HEK293 (cell line): ENCODE measurements around the gene TLDC2.
A peak's percentile ranks its signal among the peaks of the same experiment; 100 is the strongest.

Experiments used
- CTCF ChIA-PET: fragments of 350-600 bp; formaldehyde crosslinking; extraction: SDS; loops from one replicate; lab custom pipeline; 2021; ENCODE audit warnings: antibody characterized with exemption; lab: Yijun Ruan, JAX
- POLR2A ChIA-PET: fragments of 300-600 bp; formaldehyde crosslinking; extraction: SDS; loops from one replicate; lab custom pipeline; 2020; ENCODE audit warnings: antibody characterized with exemption, inconsistent platforms; lab: Yijun Ruan, JAX
- H3K27ac ChIP-seq: fragments of 200-500 bp; sonication (Bioruptor generic); 2 replicates; pipeline ENCODE4 v1.5.1; 2014; ENCODE audit warnings: low read depth, low read length, control low read depth, inconsistent platforms; ENCODE audit errors: extremely low read depth
- H3K36me3 ChIP-seq, 2 experiments: fragments of 200-500 bp in 1 of 2; sonication (Bioruptor generic) in 1 of 2; 1 replicate in 1 of 2; 2 replicates in 1 of 2; pipeline ENCODE4 v1.5.1; 2014 to 2017; ENCODE audit warnings: inconsistent platforms in 2 of 2, low read length in 2 of 2; ENCODE audit not compliant: control insufficient read depth in 2 of 2, insufficient read depth in 1 of 2
- H3K4me1 ChIP-seq: fragments of 200-500 bp; sonication (Bioruptor generic); 2 replicates; pipeline ENCODE4 v1.5.1; 2014; ENCODE audit warnings: mild to moderate bottlenecking, low read length, inconsistent platforms; ENCODE audit not compliant: control insufficient read depth, insufficient read depth
- H3K4me3 ChIP-seq: 2 replicates; pipeline ENCODE4 v1.5.1; 2011; ENCODE audit warnings: low read depth, mild to moderate bottlenecking, control low read depth, low read length, moderate library complexity
- H3K9me3 ChIP-seq: fragments of 200-500 bp; sonication (Bioruptor generic); 2 replicates; pipeline ENCODE4 v1.5.1; 2014; ENCODE audit warnings: low read depth, low read length, inconsistent platforms; ENCODE audit not compliant: control insufficient read depth, insufficient read depth
- BCL11B ChIP-seq: fragments of 450-650 bp; formaldehyde crosslinking; IDR thresholded peaks from 2 replicates; pipeline ENCODE4 v1.5.1; 2016; ENCODE audit warnings: low read depth, missing biosample characterization, missing genetic modification characterization
- GLI2 ChIP-seq: fragments of 450-650 bp; formaldehyde crosslinking; IDR thresholded peaks from 2 replicates; pipeline ENCODE4; 2017; ENCODE audit warnings: missing biosample characterization, missing genetic modification characterization, low read depth, borderline replicate concordance
- HOXD13 ChIP-seq: sonication (generic); formaldehyde crosslinking; IDR thresholded peaks from 2 replicates; pipeline ENCODE4 v1.8.0; 2022; ENCODE audit warnings: missing genetic modification reagents, borderline replicate concordance
- PRDM10 ChIP-seq: fragments of 450-650 bp; formaldehyde crosslinking; IDR thresholded peaks from 2 replicates; pipeline ENCODE4 v1.5.1; 2016; ENCODE audit warnings: missing biosample characterization, missing genetic modification characterization
- PRDM6 ChIP-seq: fragments of 450-650 bp; formaldehyde crosslinking; IDR thresholded peaks from 2 replicates; pipeline ENCODE4 v1.5.1; 2017; ENCODE audit warnings: missing biosample characterization, missing genetic modification characterization
- SP7 ChIP-seq: fragments of 450-650 bp; formaldehyde crosslinking; IDR thresholded peaks from 2 replicates; pipeline ENCODE4 v1.5.1; 2016; ENCODE audit warnings: missing biosample characterization, missing genetic modification characterization
- WT1 ChIP-seq: fragments of 450-650 bp; formaldehyde crosslinking; IDR thresholded peaks from 2 replicates; pipeline ENCODE4 v1.5.1; 2016; ENCODE audit warnings: missing biosample characterization, missing genetic modification characterization
- ZBTB1 ChIP-seq: fragments of 450-650 bp; formaldehyde crosslinking; IDR thresholded peaks from 2 replicates; pipeline ENCODE4 v1.5.1; 2016; ENCODE audit warnings: missing biosample characterization, missing genetic modification characterization
- ZBTB49 ChIP-seq: fragments of 450-650 bp; formaldehyde crosslinking; IDR thresholded peaks from 2 replicates; pipeline ENCODE4 v1.5.1; 2016; ENCODE audit warnings: missing biosample characterization, missing genetic modification characterization, low read depth
- ZBTB8A ChIP-seq: fragments of 450-650 bp; formaldehyde crosslinking; IDR thresholded peaks from 2 replicates; pipeline ENCODE4 v1.5.1; 2016; ENCODE audit warnings: missing biosample characterization, missing genetic modification characterization
- ZNF18 ChIP-seq: fragments of 450-650 bp; formaldehyde crosslinking; IDR thresholded peaks from 2 replicates; pipeline ENCODE4 v1.5.1; 2016; ENCODE audit warnings: missing biosample characterization, missing genetic modification characterization
- ZNF202 ChIP-seq: fragments of 450-650 bp; formaldehyde crosslinking; IDR thresholded peaks from 2 replicates; pipeline ENCODE4 v1.5.1; 2016; ENCODE audit warnings: missing biosample characterization, missing genetic modification characterization, borderline replicate concordance
- ZNF211 ChIP-seq: fragments of 450-650 bp; formaldehyde crosslinking; IDR thresholded peaks from 2 replicates; pipeline ENCODE4 v1.5.1; 2016; ENCODE audit warnings: low read depth, missing biosample characterization, missing genetic modification characterization
- ZNF221 ChIP-seq: fragments of 450-650 bp; formaldehyde crosslinking; IDR thresholded peaks from 2 replicates; pipeline ENCODE4 v1.5.1; 2017; ENCODE audit warnings: missing biosample characterization, missing genetic modification characterization, borderline replicate concordance
- ZNF311 ChIP-seq: fragments of 450-650 bp; formaldehyde crosslinking; IDR thresholded peaks from 2 replicates; pipeline ENCODE4 v1.5.1; 2017; ENCODE audit warnings: missing biosample characterization, missing genetic modification characterization, borderline replicate concordance
- ZNF423 ChIP-seq: fragments of 450-650 bp; formaldehyde crosslinking; IDR thresholded peaks from 2 replicates; pipeline ENCODE4 v1.5.1; 2016; ENCODE audit warnings: missing biosample characterization, missing genetic modification characterization
- ZNF48 ChIP-seq: fragments of 450-650 bp; formaldehyde crosslinking; IDR thresholded peaks from 2 replicates; pipeline ENCODE4 v1.5.1; 2016; ENCODE audit warnings: missing biosample characterization, missing genetic modification characterization
- ZNF544 ChIP-seq: fragments of 450-650 bp; formaldehyde crosslinking; IDR thresholded peaks from 2 replicates; pipeline ENCODE4 v1.5.0; 2017; ENCODE audit warnings: missing biosample characterization, missing genetic modification characterization
- ZNF580 ChIP-seq: fragments of 450-650 bp; formaldehyde crosslinking; IDR thresholded peaks from 2 replicates; pipeline ENCODE4 v1.5.1; 2016; ENCODE audit warnings: missing biosample characterization, missing genetic modification characterization
- ZNF610 ChIP-seq: fragments of 450-650 bp; formaldehyde crosslinking; IDR thresholded peaks from 2 replicates; pipeline ENCODE4 v1.5.1; 2016; ENCODE audit warnings: missing biosample characterization, missing genetic modification characterization, borderline replicate concordance
- ZNF623 ChIP-seq: fragments of 450-650 bp; formaldehyde crosslinking; IDR thresholded peaks from 2 replicates; pipeline ENCODE4 v1.5.1; 2016; ENCODE audit warnings: missing biosample characterization, missing genetic modification characterization
- ZNF664 ChIP-seq: fragments of 450-650 bp; formaldehyde crosslinking; IDR thresholded peaks from 2 replicates; pipeline ENCODE4 v1.5.1; 2016; ENCODE audit warnings: missing biosample characterization, missing genetic modification characterization

The TLDC2 gene

GRCh38 chr20:36937402-36937770, 61.4 kb downstream of the TLDC2 start:
- TF ChIP-seq ZNF311 (tag by site-specific recombination) (no peak), ZNF423 (tag by site-specific recombination) (no peak), ZNF544 (tag by site-specific recombination) (no peak), ZBTB1 (tag by site-specific recombination) (no peak), ZNF211 (no peak), ZNF623 (tag by site-specific recombination) (no peak), ZNF610 (tag by site-specific recombination) (no peak), ZNF18 (tag by site-specific recombination) (no peak), ZNF221 (tag by site-specific recombination) (no peak), ZBTB49 (tag by site-specific recombination) (no peak), ZNF48 (no peak), GLI2 (tag by site-specific recombination) (no peak), PRDM10 (tag by site-specific recombination) (no peak), ZNF202 (tag by site-specific recombination) (no peak), ZBTB8A (tag by site-specific recombination) (no peak)
- H3K36me3 ChIP-seq: peaks cover 14 to 18% of the 10 kb centered on the region in 2 experiments; a peak in 2 of 3 replicates
- H3K4me3 ChIP-seq: no peak overlapping the region
- no peak overlapping the region for H3K27ac ChIP-seq
- ChIA-PET POLR2A (no interaction called here), CTCF (interaction anchor here (1.0 kb wide), 1 partner anchor 18 kb away, joined by 3 read pairs; no protein-coding TSS in a partner anchor)
- peaks cover 4% of the 10 kb centered on the region; the same call in 1 of the 2 replicates for H3K4me1 ChIP-seq
- no peaks in the 10 kb centered on the region for H3K9me3 ChIP-seq

GRCh38 chr20:36941401-36941835, 65.5 kb downstream of the TLDC2 start:
- H3K27ac ChIP-seq: no peak overlapping the region
- H3K9me3 ChIP-seq: no peaks in the 10 kb centered on the region
- ChIA-PET CTCF (no interaction called here), POLR2A (no interaction called here)
- TF ChIP-seq BCL11B (tag by site-specific recombination): no peak
- TF ChIP-seq SP7: peak; percentile 65; the same call in 1 of the 2 replicates
- TF ChIP-seq WT1 (tag by site-specific recombination): peak; percentile 88
- TF ChIP-seq PRDM6: peak; percentile 50; the same call in 1 of the 2 replicates
- no peak for TF ChIP-seq ZNF580 (tag by site-specific recombination)
- peak; percentile 63; the same call in 1 of the 2 replicates for TF ChIP-seq ZNF664
- no peak for TF ChIP-seq HOXD13 (CRISPR knock-in tag)
- no peak overlapping the region for H3K4me3 ChIP-seq
- H3K36me3 ChIP-seq: peaks cover 17 to 26% of the 10 kb centered on the region in 2 experiments
- H3K4me1 ChIP-seq: no peaks in the 10 kb centered on the region
